ENCODE measurements around the gene MAPK6.

DNA sequence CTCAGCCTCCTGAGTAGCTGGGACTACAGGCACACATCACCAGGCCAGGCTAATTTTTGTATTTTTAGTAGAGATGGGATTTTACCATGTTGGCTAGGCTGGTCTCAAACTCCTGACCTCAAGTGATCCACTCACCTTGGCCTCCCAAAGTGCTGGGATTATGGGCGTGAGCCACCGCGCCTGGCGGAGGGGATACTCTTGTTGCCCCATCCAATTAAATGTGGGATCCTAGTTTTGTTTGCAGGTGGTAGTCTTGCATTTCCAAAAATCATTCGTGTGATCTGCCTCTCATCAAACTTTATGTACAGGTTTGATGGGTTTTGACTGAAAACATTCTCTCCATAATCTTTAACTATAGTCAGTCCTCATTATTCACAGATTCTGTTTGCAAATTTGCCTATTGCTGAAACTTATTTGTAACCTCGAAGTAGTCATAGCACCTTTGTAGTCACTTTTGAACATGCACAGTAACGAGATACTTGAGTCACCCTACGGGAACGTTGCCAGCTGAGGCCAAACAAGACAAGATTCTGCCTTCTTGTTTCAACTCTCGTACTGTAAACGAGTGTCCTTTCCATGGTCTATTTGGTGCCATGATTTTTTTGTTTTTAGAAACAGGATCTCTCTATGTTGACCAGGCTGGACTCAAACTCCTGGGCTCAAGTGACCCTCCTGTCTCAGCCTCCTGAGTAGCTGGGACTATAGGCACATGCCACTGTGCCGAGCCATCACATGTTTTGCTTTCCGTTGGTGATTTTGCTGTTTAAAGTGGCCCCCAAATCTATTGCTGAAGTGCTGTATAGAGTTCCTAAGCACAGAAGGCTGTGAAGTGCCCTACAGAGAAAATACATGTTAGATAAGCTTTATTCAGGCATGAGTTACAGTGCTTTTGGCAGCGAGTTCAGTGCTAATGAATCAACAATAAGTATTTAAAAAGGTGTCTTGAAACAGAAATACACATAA lies 8.1 kb upstream of the MAPK6 start:
- TF ChIP-seq POLR2AphosphoS5 (IDR thresholded peaks at IDR 0.05) (no peak), EP300 (IDR thresholded peaks at IDR 0.05; ENCODE audit: low read depth) (no peak)

All from transverse colon (tissue), 3 donors.